ENCODE measurements around the gene ACTG1.

The ACTG1 gene

GRCh38 chr17:81517339-81518112 is 4.9 kb upstream of the ACTG1 start:
- no peak for DNase-seq (ENCODE audit: low read depth)

GRCh38 chr17:81517009-81517338 is 4.4 kb upstream of the ACTG1 start:
- no peak for DNase-seq (ENCODE audit: low read depth)

- DNase-seq (ENCODE audit: low read depth), result no peak
Measured at GRCh38 chr17:81516439-81516838, 3.8 kb upstream of the ACTG1 start.

- DNase-seq (ENCODE audit: low read depth), result no peak
Measured at GRCh38 chr17:81515530-81516041, 3.0 kb upstream of the ACTG1 start.

GRCh38 chr17:81514739-81515529 is 2.3 kb upstream of the ACTG1 start:
- peak; percentile 74 for DNase-seq (ENCODE audit: low read depth)

- DNase-seq (ENCODE audit: low read depth), result no peak
Measured at GRCh38 chr17:81514489-81514738, 1.8 kb upstream of the ACTG1 start.

GRCh38 chr17:81513753-81514488 is 1.3 kb upstream of the ACTG1 start:
- no peak for DNase-seq (ENCODE audit: low read depth)

- DNase-seq (ENCODE audit: low read depth), result no peak
Measured at GRCh38 chr17:81513372-81513752, 763 bp upstream of the ACTG1 start.

- DNase-seq (ENCODE audit: low read depth), result no peak
Measured at GRCh38 chr17:81511804-81512561, 616 bp downstream of the ACTG1 start.

GRCh38 chr17:81511554-81511803 is 1.1 kb downstream of the ACTG1 start:
- no peak for DNase-seq (ENCODE audit: low read depth)

GRCh38 chr17:81510785-81511553 is 1.6 kb downstream of the ACTG1 start:
- no peak for DNase-seq (ENCODE audit: low read depth)

GRCh38 chr17:81509972-81510784 is 2.4 kb downstream of the ACTG1 start:
- DNase-seq (ENCODE audit: low read depth), result no peak

GRCh38 chr17:81509207-81509971 is 3.2 kb downstream of the ACTG1 start:
- peak; percentile 39 for DNase-seq (ENCODE audit: low read depth)

- DNase-seq (ENCODE audit: low read depth), result no peak
Measured at GRCh38 chr17:81508639-81509206, 3.9 kb downstream of the ACTG1 start.

GRCh38 chr17:81503619-81504018 is 9.0 kb downstream of the ACTG1 start:
- no peak for DNase-seq (ENCODE audit: low read depth)

- no peak for DNase-seq (ENCODE audit: low read depth)
Measured at GRCh38 chr17:81502471-81503017, 10.1 kb downstream of the ACTG1 start.

- DNase-seq (ENCODE audit: low read depth), result no peak
Measured at GRCh38 chr17:81500047-81500446, 12.6 kb downstream of the ACTG1 start.

- no peak for DNase-seq (ENCODE audit: low read depth)
Measured at GRCh38 chr17:81499601-81499970, 13.0 kb downstream of the ACTG1 start.

GRCh38 chr17:81498953-81499600 is 13.5 kb downstream of the ACTG1 start:
- no peak for DNase-seq (ENCODE audit: low read depth)
